H1 (cell line): ENCODE results near the gene GGCX. TPM values are rescaled to one million over a fixed set of nuclear protein-coding genes. Genes with fewer than 3 reads are reported as not detected.

ENCODE experiments used
- ATF3 ChIP-seq: IDR thresholded peaks from 2 replicates; pipeline ENCODE4 v1.6.1; 2011; ENCODE audit warnings: low read depth, mild to moderate bottlenecking, low read length; ENCODE audit not compliant: insufficient read depth
- MAFK ChIP-seq: IDR thresholded peaks from 2 replicates; pipeline ENCODE4 v1.6.1; 2012; ENCODE audit warnings: low read depth, mild to moderate bottlenecking, improper control_type of control experiment, low read length
- SIRT6 ChIP-seq: IDR thresholded peaks from one replicate; pipeline ENCODE4 v1.7.1; 2012; ENCODE audit warnings: low read length, inconsistent platforms
- polyA plus RNA-seq, 7 experiments: library from polyadenylated mRNA; depleted of rRNA in 3 of 7; stranded (reverse) in 5 of 7; unstranded in 2 of 7; fragments of >200 nt in 5 of 7; fragments of 200-250 nt in 2 of 7; gene quantifications; 1 replicate in 5 of 7; 2 replicates in 1 of 7; 4 replicates in 1 of 7; pipeline versions ENCODE4 v1.2.1 to v1.2.3, GENCODE V29; 2011 to 2013; ENCODE audit warnings: missing spikeins in 2 of 7, mixed read lengths in 2 of 7
- total RNA-seq: library from RNA; stranded (reverse); fragmentation: NEBNext Ultra II Directional; extraction: Animal tissue kit (Norgen Biotek cat#: 25700); gene quantifications from 2 replicates; pipeline ENCODE4 v1.2.1, GENCODE V29; 2021

The GGCX gene
- total and polyA plus RNA-seq, 2 of the 8 experiments (the other 6 are each of a cell fraction or from before 2014, with no cell fraction given), result 29.4 to 33.8 TPM

DNA sequence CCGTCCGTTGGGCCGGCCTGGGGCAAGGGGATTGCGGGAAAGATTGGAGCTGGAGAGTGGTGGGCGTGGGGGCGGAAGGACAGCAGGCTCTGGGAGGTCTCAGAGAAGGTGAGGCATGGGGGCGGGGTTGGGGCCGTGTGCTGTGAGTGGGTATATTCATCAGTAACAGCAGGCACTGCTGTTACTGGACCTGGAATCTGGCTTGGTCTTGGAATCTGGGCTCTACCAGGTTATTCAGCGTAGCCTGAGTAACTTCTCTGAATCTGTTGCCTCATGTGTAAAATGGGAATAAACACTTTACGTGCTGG, 34.7 kb upstream of the GGCX start (continued):
- TF ChIP-seq MAFK (no peak), ATF3 (no peak), SIRT6 (no peak)
